Breast epithelium (tissue), 4 donors: ENCODE results near the gene PIGB. TPM values are rescaled to one million over a fixed set of nuclear protein-coding genes. Genes with fewer than 3 reads are reported as not detected.
"Not testable (repeated sequence)": the region's sequence is repeated elsewhere in the genome, so short reads cannot be mapped to it uniquely, and the experiment has no call there.

Experiments
- DNase-seq, 2 donors: peaks; one replicate each; pipeline ENCODE4 v3.0.0-alpha.2; 2019; ENCODE audit warnings: low spot score in 2 of 2
- H3K27ac ChIP-seq, 2 donors: fragments of 200-600 bp; sonication (generic) in 1 of 2; one replicate each; pipeline ENCODE4 v1.5.1; 2016 to 2019; ENCODE audit warnings: mild to moderate bottlenecking in 1 of 2
- H3K27me3 ChIP-seq, 2 donors: fragments of 200-600 bp; sonication (generic) in 1 of 2; one replicate each; pipeline versions ENCODE4 v1.5.1 to v1.6.0; 2017 to 2019; ENCODE audit warnings: control low read depth in 1 of 2, mild to moderate bottlenecking in 1 of 2
- H3K36me3 ChIP-seq: fragments of 200-600 bp; one replicate; pipeline ENCODE4 v1.5.1; 2019
- H3K4me1 ChIP-seq, 2 donors: fragments of 200-600 bp; sonication (generic); one replicate each; pipeline ENCODE4 v1.5.1; 2016 to 2019; ENCODE audit warnings: control low read depth in 1 of 2
- H3K4me3 ChIP-seq, 3 donors: fragments of 200-600 bp; sonication (generic); 1 replicate in 2 of 3; 2 replicates in 1 of 3; pipeline ENCODE4 v1.5.1; 2016 to 2019; ENCODE audit warnings: mild to moderate bottlenecking in 3 of 3, moderate library complexity in 2 of 3
- H3K9me3 ChIP-seq, 2 donors: fragments of 200-600 bp; sonication (generic) in 1 of 2; one replicate each; pipeline ENCODE4 v1.5.1; 2016 to 2019; ENCODE audit warnings: control low read depth in 1 of 2
- POLR2A ChIP-seq: fragments of 450-650 bp; IDR thresholded peaks from one replicate; pipeline ENCODE4 v1.6.1; 2016; ENCODE audit warnings: antibody characterized with exemption, mild to moderate bottlenecking, moderate library complexity
- POLR2AphosphoS5 ChIP-seq, 3 donors: sonication (generic); formaldehyde crosslinking; IDR thresholded peaks; one replicate each; pipeline ENCODE4 v1.6.1; 2017; ENCODE audit warnings: antibody characterized with exemption in 3 of 3
- intact Hi-C: fragments of 100-400 bp; cut with DNase I; formaldehyde crosslinking; loops from one replicate; pipeline ENCODE4 v1.15.1; 2023; ENCODE audit warnings: low total_unique reads
- total RNA-seq, 3 donors: library from RNA; depleted of rRNA; stranded (reverse); fragments of >200 nt; gene quantifications; one replicate each; pipeline ENCODE4 v1.1.0, GENCODE V29; 2016
- TF ChIP-seq, protein P1 (sequence below), 3 donors: fragments of 450-650 bp; IDR thresholded peaks; one replicate each; pipeline ENCODE4 v1.5.1; 2016 to 2017; ENCODE audit warnings: antibody characterized with exemption in 3 of 3, mild to moderate bottlenecking in 3 of 3, moderate library complexity in 3 of 3

PIGB gene
- total RNA-seq, 3 donors from 2014 or later: 11.0 to 18.1 (median 11.5) TPM

DNA sequence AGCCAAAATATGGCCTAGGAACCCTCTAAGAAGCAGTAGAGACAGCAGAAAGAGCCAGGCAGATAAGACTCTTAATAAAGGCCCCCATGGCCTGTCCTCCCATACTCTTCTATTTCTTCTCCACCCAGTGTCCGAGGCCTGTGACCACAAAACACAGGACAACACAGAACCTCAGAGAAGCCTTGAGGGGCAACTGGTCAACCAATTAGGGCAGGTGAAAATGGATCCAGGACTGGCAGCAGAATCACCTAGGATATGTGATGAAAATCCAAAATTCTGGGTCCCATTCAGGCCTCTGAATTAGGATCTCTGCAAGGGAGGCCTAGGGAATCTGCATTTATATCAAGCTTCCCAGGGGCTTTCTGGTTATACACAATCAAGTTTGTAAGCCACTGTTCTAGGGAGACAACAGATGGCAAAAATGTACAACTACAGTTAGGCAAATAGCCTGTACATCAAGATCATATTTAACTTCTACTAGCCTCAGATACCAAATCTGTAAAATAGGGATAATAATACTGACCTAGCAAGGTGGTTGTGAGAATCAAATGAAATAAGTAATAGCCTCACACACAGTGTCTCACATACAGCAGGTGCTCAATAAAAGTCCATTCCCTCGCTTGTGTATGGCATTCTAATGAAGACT is 39.8 kb upstream of the PIGB start:
- H3K4me3 ChIP-seq: no peak overlapping the region
- no peaks in the 10 kb centered on the region for H3K27me3 ChIP-seq
- TF ChIP-seq, protein P1, sequence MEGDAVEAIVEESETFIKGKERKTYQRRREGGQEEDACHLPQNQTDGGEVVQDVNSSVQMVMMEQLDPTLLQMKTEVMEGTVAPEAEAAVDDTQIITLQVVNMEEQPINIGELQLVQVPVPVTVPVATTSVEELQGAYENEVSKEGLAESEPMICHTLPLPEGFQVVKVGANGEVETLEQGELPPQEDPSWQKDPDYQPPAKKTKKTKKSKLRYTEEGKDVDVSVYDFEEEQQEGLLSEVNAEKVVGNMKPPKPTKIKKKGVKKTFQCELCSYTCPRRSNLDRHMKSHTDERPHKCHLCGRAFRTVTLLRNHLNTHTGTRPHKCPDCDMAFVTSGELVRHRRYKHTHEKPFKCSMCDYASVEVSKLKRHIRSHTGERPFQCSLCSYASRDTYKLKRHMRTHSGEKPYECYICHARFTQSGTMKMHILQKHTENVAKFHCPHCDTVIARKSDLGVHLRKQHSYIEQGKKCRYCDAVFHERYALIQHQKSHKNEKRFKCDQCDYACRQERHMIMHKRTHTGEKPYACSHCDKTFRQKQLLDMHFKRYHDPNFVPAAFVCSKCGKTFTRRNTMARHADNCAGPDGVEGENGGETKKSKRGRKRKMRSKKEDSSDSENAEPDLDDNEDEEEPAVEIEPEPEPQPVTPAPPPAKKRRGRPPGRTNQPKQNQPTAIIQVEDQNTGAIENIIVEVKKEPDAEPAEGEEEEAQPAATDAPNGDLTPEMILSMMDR (IDR thresholded peaks at IDR 0.05): no peak
- no peak for TF ChIP-seq POLR2AphosphoS5 (IDR thresholded peaks at IDR 0.05)
- no peaks in the 10 kb centered on the region for H3K4me1 ChIP-seq
- no peaks in the 10 kb centered on the region for H3K36me3 ChIP-seq
- no peak for DNase-seq
- intact Hi-C loops: no loop called here
- no peaks in the 10 kb centered on the region for H3K9me3 ChIP-seq
- peak overlapping the region; percentile 29 to 39 for H3K27ac ChIP-seq

DNA sequence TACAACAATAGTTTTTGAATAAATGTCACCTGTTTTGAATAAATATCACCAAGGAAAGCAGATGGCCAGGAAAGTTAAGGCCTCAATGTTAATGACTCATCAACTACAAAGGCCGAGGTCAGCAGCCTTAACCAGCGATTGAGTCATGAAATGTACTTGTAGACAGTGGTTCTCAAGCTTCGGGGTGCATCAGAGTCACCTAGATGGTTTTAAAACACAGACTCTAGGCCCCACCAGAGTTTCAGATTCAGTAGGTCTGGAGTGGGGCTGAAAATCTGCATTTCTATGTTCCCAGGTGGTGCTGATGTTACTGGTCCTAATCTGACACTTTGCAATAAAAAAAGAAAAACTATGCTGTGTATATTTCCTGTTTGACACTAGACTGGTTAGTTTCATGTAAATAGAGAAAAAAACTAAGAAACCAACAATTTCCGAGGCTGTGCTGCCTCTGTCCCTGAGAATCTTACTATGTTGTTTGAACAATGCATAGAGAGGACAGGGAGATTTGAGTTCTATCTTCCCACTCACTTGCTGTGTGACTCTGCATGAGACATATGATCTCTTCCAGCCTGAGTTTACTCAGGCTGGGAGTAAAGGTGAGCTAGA is 39.2 kb upstream of the PIGB start:
- no peak overlapping the region for H3K4me3 ChIP-seq
- H3K36me3 ChIP-seq: no peaks in the 10 kb centered on the region
- DNase-seq: no peak
- TF ChIP-seq POLR2AphosphoS5 (IDR thresholded peaks at IDR 0.05) (no peak), POLR2A (no peak)
- TF ChIP-seq, protein P1 (IDR thresholded peaks at IDR 0.05): no peak
- no peaks in the 10 kb centered on the region for H3K9me3 ChIP-seq
- H3K27ac ChIP-seq: peak overlapping the region; percentile 29 to 39
- H3K4me1 ChIP-seq: no peaks in the 10 kb centered on the region
- intact Hi-C loops: loop anchor here (10.0 kb wide), 1 partner anchor 55 kb away; no protein-coding TSS in a partner anchor
- no peaks in the 10 kb centered on the region for H3K27me3 ChIP-seq

DNA sequence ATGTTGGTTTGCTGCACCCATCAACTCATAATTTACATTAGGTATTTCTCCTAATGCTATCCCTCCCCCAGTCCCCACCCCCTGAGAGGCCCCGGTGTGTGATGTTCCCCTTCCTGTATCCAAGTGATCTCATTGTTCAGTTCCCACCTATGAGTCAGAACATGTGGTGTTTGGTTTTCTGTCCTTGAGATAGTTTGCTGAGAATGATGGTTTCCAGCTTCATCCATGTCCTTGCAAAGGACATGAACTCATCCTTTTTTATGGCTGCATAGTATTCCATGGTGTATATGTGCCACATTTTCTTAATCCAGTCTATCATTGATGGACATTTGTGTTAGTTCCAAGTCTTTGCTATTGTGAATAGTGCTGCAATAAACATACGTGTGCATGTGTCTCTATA is 38.4 kb upstream of the PIGB start:
- not testable (repeated sequence) for H3K27me3 ChIP-seq, H3K4me3 ChIP-seq, H3K27ac ChIP-seq, H3K36me3 ChIP-seq, DNase-seq, H3K9me3 ChIP-seq, H3K4me1 ChIP-seq
- intact Hi-C loops: loop anchor here (10.0 kb wide), 1 partner anchor 56 kb away; no protein-coding TSS in a partner anchor

DNA sequence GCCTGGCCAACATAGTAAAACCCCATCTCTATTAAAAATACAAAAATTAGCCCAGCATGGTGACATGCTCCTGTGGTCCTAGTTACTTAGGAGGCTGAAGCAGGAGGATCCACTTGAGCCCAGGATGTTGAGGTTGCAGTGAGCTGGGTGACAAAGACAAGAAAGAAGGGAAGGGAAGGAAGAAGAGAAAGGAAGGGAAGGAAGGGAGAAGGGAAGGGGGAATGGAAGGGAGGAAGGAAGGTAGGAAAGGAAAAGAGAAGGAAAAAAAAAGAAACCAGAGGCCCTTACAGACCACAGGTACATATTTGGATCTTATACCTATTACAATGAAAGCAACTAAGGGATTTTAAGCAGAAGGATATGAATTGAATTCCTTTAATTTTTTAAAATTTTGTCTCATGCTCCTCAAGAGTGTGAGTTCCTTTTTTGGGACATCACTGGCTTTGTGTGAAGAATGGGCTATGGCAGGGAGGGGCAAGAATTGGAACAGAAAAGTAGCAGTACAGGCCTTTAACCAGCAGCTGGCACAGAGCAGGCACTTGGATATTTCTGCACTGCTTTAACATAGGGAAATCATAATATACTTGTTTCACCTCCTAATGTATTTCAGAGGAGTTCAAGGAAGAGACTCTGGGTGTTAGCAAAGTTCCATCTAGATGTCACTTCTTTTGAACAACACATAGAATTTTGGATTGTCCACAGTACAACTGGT is 37.3 kb upstream of the PIGB start:
- DNase-seq: no peak
- intact Hi-C loops: loop anchor here (10.0 kb wide), 1 partner anchor 57 kb away; no protein-coding TSS in a partner anchor
- Histone ChIP-seq H3K4me1 (no peaks in the 10 kb centered on the region), H3K27me3 (no peaks in the 10 kb centered on the region), H3K27ac (peak overlapping the region in 1 of 2 donors; percentile 52), H3K9me3 (no peaks in the 10 kb centered on the region), H3K4me3 (no peak overlapping the region), H3K36me3 (no peaks in the 10 kb centered on the region)
- TF ChIP-seq POLR2A: no peak
- TF ChIP-seq, protein P1 (IDR thresholded peaks at IDR 0.05): no peak

DNA sequence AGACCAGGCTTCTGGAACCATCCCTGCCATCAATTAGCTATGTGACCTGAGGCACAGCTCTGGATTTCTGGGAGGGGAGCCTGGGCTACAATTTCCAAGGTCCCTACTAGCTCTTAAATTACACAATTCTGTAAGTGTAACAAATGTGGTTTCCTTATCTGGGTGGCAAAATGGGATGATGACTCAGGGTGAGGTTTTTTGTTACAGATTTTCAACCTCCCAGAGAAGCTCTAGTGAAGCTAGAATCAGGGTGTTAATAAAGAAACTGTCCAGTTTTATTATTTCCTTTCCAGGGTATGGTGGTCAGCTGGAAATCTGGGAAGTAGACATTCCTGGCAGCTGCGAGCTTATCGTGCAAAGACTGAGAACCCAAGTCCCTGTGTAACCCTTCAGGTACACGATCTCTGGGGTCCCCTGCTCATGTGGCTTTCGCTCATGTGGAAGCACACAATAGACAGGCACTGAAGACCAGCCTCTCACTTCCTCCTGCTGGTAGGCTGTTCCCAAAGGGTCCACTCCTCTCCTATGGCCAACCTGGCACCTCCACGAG is 36.7 kb upstream of the PIGB start:
- Histone ChIP-seq H3K27me3 (no peaks in the 10 kb centered on the region), H3K4me3 (no peak overlapping the region), H3K9me3 (no peaks in the 10 kb centered on the region), H3K27ac (peak overlapping the region; percentile 41 to 52), H3K36me3 (no peaks in the 10 kb centered on the region), H3K4me1 (no peaks in the 10 kb centered on the region)
- intact Hi-C loops: loop anchor here (10.0 kb wide), 1 partner anchor 58 kb away; no protein-coding TSS in a partner anchor
- TF ChIP-seq POLR2AphosphoS5 (IDR thresholded peaks at IDR 0.05): no peak
- TF ChIP-seq, protein P1 (IDR thresholded peaks at IDR 0.05): no peak
- no peak for TF ChIP-seq POLR2A
- no peak for DNase-seq
